H9 (cell line): Measurements from ENCODE around the gene TCIRG1. TPM values are rescaled to one million over a fixed set of nuclear protein-coding genes. Genes with fewer than 3 reads are reported as not detected.

ENCODE experiments used
- DNase-seq: peaks from one replicate; pipeline ENCODE4 v3.0.0-alpha.2; 2017
- H2AFZ ChIP-seq: one replicate; pipeline ENCODE4 v1.6.1; 2013; ENCODE audit warnings: mild to moderate bottlenecking, low read length, control low read depth, moderate library complexity
- H2AK5ac ChIP-seq: 2 replicates; pipeline ENCODE4 v1.6.1; 2013; ENCODE audit warnings: low read length, control low read depth, mixed read lengths; ENCODE audit not compliant: insufficient read length
- H2BK120ac ChIP-seq: one replicate; pipeline ENCODE4 v1.6.1; 2013; ENCODE audit warnings: low read depth, mild to moderate bottlenecking, low read length, control low read depth, inconsistent platforms; ENCODE audit not compliant: poor library complexity, severe bottlenecking
- H2BK12ac ChIP-seq: 2 replicates; pipeline ENCODE4 v1.6.1; 2013; ENCODE audit warnings: low read length, control low read depth, mixed read lengths, low read depth; ENCODE audit not compliant: insufficient read length
- H2BK15ac ChIP-seq: 2 replicates; pipeline ENCODE4 v1.6.1; 2013; ENCODE audit warnings: low read depth, low read length, control low read depth
- H2BK20ac ChIP-seq: one replicate; pipeline ENCODE4 v1.6.1; 2013; ENCODE audit warnings: low read depth, mild to moderate bottlenecking, low read length, control low read depth, inconsistent platforms; ENCODE audit not compliant: poor library complexity, severe bottlenecking
- H2BK5ac ChIP-seq: 2 replicates; pipeline ENCODE4 v1.6.1; 2013; ENCODE audit warnings: low read length, control low read depth, mixed read lengths; ENCODE audit not compliant: insufficient read length
- H3K14ac ChIP-seq: 2 replicates; pipeline ENCODE4 v1.6.1; 2013; ENCODE audit warnings: low read length, control low read depth; ENCODE audit not compliant: insufficient read depth
- H3K18ac ChIP-seq: 2 replicates; pipeline ENCODE4 v1.6.1; 2013; ENCODE audit warnings: low read depth, mild to moderate bottlenecking, mixed read lengths, low read length, control low read depth; ENCODE audit not compliant: insufficient read length
- H3K23ac ChIP-seq: 2 replicates; pipeline ENCODE4 v1.6.1; 2013; ENCODE audit warnings: low read length, control low read depth, mixed read lengths, low read depth; ENCODE audit not compliant: insufficient read length
- H3K23me2 ChIP-seq: 2 replicates; pipeline ENCODE4 v1.6.1; 2013; ENCODE audit warnings: low read depth, mild to moderate bottlenecking, mixed read lengths, low read length, control low read depth; ENCODE audit not compliant: insufficient read length, poor library complexity, severe bottlenecking
- H3K27ac ChIP-seq: 2 replicates; pipeline ENCODE4 v1.5.1; 2013; ENCODE audit warnings: low read length, control low read depth, mixed read lengths, low read depth; ENCODE audit not compliant: insufficient read length
- H3K27me3 ChIP-seq: 2 replicates; pipeline ENCODE4 v1.6.1; 2013; ENCODE audit warnings: low read length, control low read depth, inconsistent platforms; ENCODE audit not compliant: insufficient read depth
- H3K4ac ChIP-seq: 2 replicates; pipeline ENCODE4 v1.6.1; 2013; ENCODE audit warnings: low read depth, mild to moderate bottlenecking, control low read depth, inconsistent platforms, low read length, moderate library complexity
- H3K4me1 ChIP-seq: 2 replicates; pipeline ENCODE4 v1.6.1; 2013; ENCODE audit warnings: low read length, control low read depth, inconsistent platforms; ENCODE audit not compliant: insufficient read depth
- H3K4me2 ChIP-seq: 2 replicates; pipeline ENCODE4 v1.6.1; 2013; ENCODE audit warnings: low read length, control low read depth, mixed read lengths; ENCODE audit not compliant: insufficient read length, insufficient read depth
- H3K56ac ChIP-seq: 2 replicates; pipeline ENCODE4 v1.6.1; 2013; ENCODE audit warnings: low read depth, mild to moderate bottlenecking, mixed read lengths, low read length, control low read depth; ENCODE audit not compliant: insufficient read length
- H3K79me1 ChIP-seq: 2 replicates; pipeline ENCODE4 v1.6.1; 2013; ENCODE audit warnings: low read depth, mild to moderate bottlenecking, moderate library complexity, low read length, control low read depth, inconsistent platforms; ENCODE audit not compliant: insufficient read depth, poor library complexity, severe bottlenecking
- H3K79me2 ChIP-seq: 2 replicates; pipeline ENCODE4 v1.6.1; 2013; ENCODE audit warnings: low read length, control low read depth, inconsistent platforms; ENCODE audit not compliant: insufficient read depth
- H3K9ac ChIP-seq: 2 replicates; pipeline ENCODE4 v1.6.1; 2013; ENCODE audit warnings: low read length, control low read depth, mixed read lengths; ENCODE audit not compliant: insufficient read length; ENCODE audit errors: extremely low read depth
- H3K9me3 ChIP-seq: one replicate; pipeline ENCODE4 v1.6.1; 2013; ENCODE audit warnings: low read depth, low read length, inconsistent platforms; ENCODE audit not compliant: control insufficient read depth
- H3T11ph ChIP-seq: one replicate; pipeline ENCODE4 v1.6.1; 2013; ENCODE audit warnings: mild to moderate bottlenecking, low read length, control low read depth, inconsistent platforms
- H4K20me1 ChIP-seq: one replicate; pipeline ENCODE4 v1.6.1; 2013; ENCODE audit not compliant: control insufficient read depth, insufficient read length, insufficient read depth
- H4K5ac ChIP-seq: 2 replicates; pipeline ENCODE4 v1.6.1; 2013; ENCODE audit warnings: low read depth, mild to moderate bottlenecking, mixed read lengths, low read length, control low read depth; ENCODE audit not compliant: insufficient read length
- H4K8ac ChIP-seq: replicated peaks from 2 replicates; pipeline ENCODE4 v1.6.1; 2013; ENCODE audit warnings: low read length, control low read depth, mixed read lengths, low read depth; ENCODE audit not compliant: insufficient read length
- H4K91ac ChIP-seq: 2 replicates; pipeline ENCODE4 v1.6.1; 2013; ENCODE audit warnings: low read depth, mild to moderate bottlenecking, moderate library complexity, mixed read lengths, low read length, control low read depth; ENCODE audit not compliant: insufficient read length
- H3K27ac Mint-ChIP-seq, 3 experiments: 2 replicates in 2 of 3; 3 replicates in 1 of 3; pipeline ENCODE4 v1.8.0; 2020 to 2021; ENCODE audit warnings: mixed read lengths in 3 of 3, mild to moderate bottlenecking in 1 of 3, moderate library complexity in 1 of 3
- H3K27me3 Mint-ChIP-seq: 2 replicates; pipeline ENCODE4 v1.8.0; 2021; ENCODE audit warnings: low read depth, mild to moderate bottlenecking, moderate library complexity, mixed read lengths
- H3K36me3 Mint-ChIP-seq, 3 experiments: 2 replicates in 2 of 3; 3 replicates in 1 of 3; pipeline ENCODE4 v1.8.0; 2020 to 2021; ENCODE audit warnings: low read depth in 3 of 3, mixed read lengths in 3 of 3; ENCODE audit not compliant: insufficient read depth in 1 of 3
- H3K4me1 Mint-ChIP-seq, 2 experiments: 2 replicates each; pipeline ENCODE4 v1.8.0; 2020; ENCODE audit warnings: mixed read lengths in 2 of 2
- H3K4me3 Mint-ChIP-seq, 2 experiments: 2 replicates in 1 of 2; 3 replicates in 1 of 2; pipeline ENCODE4 v1.8.0; 2020 to 2021; ENCODE audit warnings: mild to moderate bottlenecking in 2 of 2, mixed read lengths in 2 of 2, moderate library complexity in 1 of 2
- H3K9me3 Mint-ChIP-seq, 2 experiments: 2 replicates in 1 of 2; 3 replicates in 1 of 2; pipeline ENCODE4 v1.8.0; 2020; ENCODE audit warnings: mild to moderate bottlenecking in 2 of 2, mixed read lengths in 2 of 2, moderate library complexity in 1 of 2
- CTCF ChIP-seq: fragments of 200-600 bp; sonication (generic); conservative IDR thresholded peaks from 3 replicates; pipeline ENCODE4 v1.8.0; 2021; ENCODE audit warnings: antibody characterized with exemption, mild to moderate bottlenecking
- WGBS: extraction: QIAGEN DNeasy Blood & Tissue Kit; methylation state at CpG from one replicate; pipeline ENCODE4 v1.1.7; 2013; ENCODE audit warnings: missing lambda C conversion rate, low lambda C conversion rate, mixed read lengths; ENCODE audit not compliant: insufficient read length; ENCODE audit errors: extremely low coverage; 5-methylcytosine and 5-hydroxymethylcytosine counted together
- total RNA-seq: library from RNA; stranded (reverse); gene quantifications from 2 replicates; pipeline ENCODE4 v1.2.1, GENCODE V29; 2021

TCIRG1 gene
- total RNA-seq, 1 experiment from 2014 or later: 24.4 TPM

GRCh38 chr11:68014947-68015447 lies 23.8 kb upstream of the TCIRG1 start:
- Histone ChIP-seq H4K8ac (no peak overlapping the region), H2BK12ac (no peak overlapping the region), H3K79me1 (no peaks in the 10 kb centered on the region), H3K4me1 (no peaks in the 10 kb centered on the region), H3K4me2 (no peak overlapping the region), H2AFZ (no peak overlapping the region), H3K9me3 (no peaks in the 10 kb centered on the region), H3K27me3 (no peaks in the 10 kb centered on the region), H2BK5ac (no peak overlapping the region), H3K18ac (no peak overlapping the region), H2BK120ac (no peak overlapping the region), H4K20me1 (no peaks in the 10 kb centered on the region), H3K27ac (no peak overlapping the region), H3K56ac (no peak overlapping the region), H3K9ac (no peak overlapping the region), H2BK20ac (no peak overlapping the region), H3K14ac (no peak overlapping the region; the same call in 1 of the 2 replicates), H2BK15ac (no peak overlapping the region), H3K23ac (no peak overlapping the region), H2AK5ac (no peak overlapping the region), H3T11ph (no peak overlapping the region), H3K23me2 (no peaks in the 10 kb centered on the region), H3K4ac (no peak overlapping the region), H4K5ac (no peak overlapping the region), H4K91ac (no peak overlapping the region), H3K79me2 (no peaks in the 10 kb centered on the region)
- Mint-ChIP-seq H3K27ac (no peak overlapping the region), H3K4me3 (no peak overlapping the region), H3K36me3 (no peaks in the 10 kb centered on the region; a peak in 1 of 7 replicates), H3K9me3 (no peaks in the 10 kb centered on the region), H3K27me3 (peaks cover 2% of the 10 kb centered on the region), H3K4me1 (peaks cover 13 to 28% of the 10 kb centered on the region in 2 experiments)
- no peak for TF ChIP-seq CTCF
- WGBS: no CpG with 5 or more reads among the region's 19 CpGs
- no peak for DNase-seq
